NCI-H2107 treated with DMSO at 0.1 percent for 48 hours (cell line): ENCODE data around the gene LYL1.

Source experiments
- DNase-seq: peaks from one replicate; lab custom pipeline; 2025; ENCODE audit not compliant: unreplicated experiment; lab: John Stamatoyannopoulos, UW

Gene LYL1

DNA sequence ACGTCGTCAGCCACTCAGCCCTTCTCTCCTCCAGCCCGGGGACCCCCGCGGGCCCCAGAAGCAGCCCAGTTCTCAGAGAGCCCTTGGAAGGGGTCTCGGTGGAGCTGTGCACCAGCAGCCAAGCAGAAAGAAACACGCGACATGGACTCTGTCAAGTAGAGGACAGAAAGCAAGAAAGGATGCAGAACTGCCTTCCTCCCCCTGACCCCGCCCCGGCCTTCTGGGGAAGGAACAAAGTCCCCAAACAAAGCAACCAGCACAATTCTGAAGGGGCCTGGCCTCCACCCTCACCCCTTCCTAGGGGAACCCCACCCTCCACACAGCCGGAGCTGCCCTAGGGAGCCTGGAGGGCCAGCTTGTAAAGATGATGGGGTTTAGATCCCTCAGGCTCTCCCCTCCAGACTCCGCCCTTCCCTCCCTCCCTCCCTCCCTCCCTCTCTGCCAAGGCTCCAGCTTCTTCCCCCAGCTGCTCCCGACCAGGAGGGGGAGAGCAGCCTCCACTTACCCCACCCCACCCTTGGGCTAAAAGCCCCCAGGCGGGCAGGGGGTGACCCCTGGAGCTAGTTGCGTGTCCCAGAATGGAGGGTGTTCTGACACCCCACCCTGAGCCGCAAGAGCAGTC is 7.8 kb downstream of the LYL1 start:
- DNase-seq, result no peak

DNA sequence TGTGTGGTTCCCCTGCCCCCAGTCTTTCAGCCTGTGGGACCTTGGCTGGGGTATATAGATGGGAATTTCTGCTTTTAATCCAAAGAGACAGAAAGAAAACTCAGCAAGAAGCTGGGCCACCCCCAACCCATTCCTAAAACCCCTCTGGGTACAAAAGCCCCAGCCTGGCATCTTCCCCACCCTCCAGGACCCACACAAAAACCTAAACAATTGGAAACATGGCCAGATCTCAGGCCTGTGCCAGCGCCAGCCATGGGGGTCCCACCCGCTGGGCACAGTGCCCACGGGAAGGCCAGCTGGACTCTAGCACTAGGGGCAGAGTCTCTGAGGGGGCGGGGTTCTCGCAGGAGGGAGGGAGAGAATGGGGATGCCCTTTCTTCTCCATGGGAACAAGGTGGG is 8.6 kb downstream of the LYL1 start:
- no peak for DNase-seq

DNA sequence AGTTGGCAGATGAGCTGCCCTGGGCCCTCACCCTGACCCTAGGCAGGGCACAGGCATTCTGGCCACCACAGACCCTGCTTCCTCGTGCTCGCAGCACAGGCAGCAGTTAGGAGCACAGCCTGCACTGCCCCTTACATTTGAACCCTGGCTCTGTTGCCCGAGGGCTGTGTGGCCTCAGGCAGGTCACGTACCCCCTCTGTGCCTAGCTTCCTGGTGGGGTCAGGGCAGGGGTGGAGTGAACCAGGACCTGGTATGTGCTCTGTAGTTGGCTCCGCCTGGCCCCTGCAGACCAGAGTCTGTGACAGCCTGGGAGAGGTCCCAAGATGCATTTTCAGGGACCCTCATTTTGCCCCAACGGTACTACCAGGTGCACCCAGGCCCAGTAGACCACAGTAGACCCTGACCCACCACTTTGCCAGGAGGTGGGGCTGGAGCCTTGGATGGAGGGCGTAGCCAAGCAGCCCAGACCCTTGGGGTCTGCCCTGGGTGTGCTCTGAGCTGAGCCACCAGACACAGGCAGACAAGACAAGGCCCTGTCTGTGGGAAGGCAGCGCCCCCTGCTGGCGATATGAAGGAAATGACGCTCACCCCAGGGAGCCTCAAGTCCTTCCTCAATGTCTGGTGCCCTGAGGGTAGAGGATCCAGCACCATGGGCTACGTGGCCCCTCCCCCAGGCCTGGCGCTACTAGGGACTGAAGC is 9.1 kb downstream of the LYL1 start:
- peak; percentile 64 for DNase-seq

DNA sequence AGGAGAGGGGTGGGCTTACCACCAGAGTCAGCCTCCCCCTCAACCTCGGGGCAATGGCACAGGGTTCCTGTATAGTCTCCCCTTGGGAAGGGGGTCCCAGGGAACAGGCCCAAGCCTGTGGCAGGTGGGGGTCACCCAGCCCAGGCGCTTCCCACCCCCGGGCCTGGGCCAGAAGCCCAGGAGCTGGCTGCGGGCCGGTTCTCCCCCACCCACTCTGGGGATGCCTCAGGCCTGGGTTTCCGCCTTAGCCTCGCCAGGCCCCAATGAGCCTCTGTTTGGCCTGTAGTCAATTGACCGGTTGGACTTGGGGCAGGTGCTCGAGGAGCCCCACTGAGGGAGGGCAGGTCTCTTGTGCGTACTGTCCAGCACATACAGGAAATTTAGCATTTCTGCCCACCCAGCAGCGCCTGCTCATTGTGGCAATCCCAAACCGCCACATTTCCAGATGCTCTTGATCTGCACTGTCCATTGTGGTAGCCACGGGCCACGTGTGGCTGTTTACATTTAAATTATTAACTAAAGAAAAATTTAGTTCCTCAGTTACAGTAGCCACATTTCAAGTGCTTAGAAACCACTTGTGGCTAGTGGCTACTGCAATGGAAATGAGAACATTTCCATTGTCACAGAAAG is 9.9 kb downstream of the LYL1 start:
- DNase-seq, result no peak

DNA sequence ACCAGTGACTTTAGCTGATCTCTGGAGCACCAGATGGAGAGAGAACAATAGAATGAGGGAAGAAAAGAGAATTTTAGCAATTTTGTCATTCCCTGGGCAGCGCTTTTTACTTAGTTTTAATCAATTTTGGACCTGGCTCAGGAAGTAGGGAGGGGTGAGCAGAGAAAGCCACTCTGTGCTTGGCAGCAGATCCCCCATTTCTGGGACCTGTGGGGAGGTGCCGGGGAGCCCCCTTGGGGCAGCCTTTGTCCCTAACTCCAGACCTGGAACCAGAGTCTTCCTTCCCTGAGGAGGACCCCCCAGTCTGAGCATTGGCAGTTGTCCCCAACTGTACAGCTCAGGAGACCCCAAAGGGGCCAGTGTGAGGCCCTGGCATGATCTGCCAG is 10.5 kb downstream of the LYL1 start:
- DNase-seq, result no peak

DNA sequence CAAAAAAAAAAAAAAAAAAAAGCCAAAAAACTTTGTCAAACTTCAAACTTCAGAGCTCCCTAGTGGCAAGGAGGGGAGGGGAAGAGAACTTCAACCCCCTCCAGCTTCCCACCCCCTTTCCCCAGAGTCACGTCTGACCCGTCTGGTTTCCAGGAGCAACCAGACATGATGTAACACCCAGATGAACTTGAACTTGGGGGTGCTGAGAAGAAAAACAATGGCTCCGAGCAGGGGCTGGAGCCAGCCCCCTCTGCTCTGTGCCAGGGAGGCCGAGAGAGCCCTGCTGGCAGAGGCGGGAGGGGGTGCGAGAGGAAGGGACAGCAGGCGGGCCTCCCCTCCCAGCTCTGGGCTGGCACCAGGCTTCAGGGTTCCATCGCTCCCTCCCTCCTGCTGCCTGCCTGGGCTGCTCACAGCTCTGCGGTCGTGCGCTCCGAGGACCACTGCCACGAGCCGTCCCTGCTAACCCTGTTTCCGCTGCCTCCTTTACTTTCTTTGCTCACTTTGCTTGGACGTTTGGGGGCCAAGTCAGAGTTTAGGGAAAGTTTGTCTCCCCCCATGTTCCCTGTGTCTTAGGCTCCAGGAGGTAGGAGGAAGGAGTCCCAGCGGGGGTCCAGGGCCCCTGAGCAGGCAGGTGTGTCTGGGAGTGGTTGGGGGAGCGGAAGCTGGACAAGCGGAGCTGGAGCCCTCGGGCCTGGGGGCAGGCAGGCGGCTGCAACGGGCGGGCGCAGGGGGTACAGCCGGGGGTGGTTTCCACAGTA is 11.1 kb downstream of the LYL1 start:
- DNase-seq, result no peak

DNA sequence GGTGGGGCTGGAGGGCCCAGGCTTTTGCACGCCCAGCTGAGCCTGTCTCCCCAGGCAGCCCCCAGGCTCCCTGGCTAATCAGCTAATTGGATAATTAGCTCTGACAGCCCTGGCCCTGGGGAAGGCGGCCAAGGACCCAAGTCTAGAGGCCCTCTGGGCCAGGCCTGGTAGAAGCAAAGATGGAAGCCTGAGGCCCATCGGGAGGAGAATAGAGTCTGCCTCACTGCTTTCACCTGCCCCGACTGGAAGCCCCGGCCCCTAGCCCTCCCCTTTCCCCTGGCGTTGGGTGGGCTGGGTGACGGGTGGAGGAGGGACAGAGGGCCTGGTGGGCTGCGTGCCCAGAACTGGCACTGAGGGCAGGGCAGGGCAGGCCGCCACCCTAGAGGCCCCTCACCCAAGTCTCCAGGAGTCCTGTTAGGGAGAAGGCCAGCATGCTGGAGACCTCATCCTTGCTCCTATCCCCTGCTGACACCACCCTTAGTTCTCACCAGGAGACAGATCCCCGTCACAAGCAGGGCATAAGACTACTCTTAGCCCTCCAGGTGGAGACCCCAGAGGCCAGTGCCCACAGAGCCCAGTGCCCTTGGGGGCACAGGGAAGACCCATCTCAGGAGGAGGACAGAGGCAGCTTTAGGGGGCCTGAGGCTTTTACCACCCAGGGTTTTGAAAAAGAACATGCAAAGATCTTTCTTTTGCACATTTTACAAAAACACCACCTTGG is 12.0 kb downstream of the LYL1 start:
- no peak for DNase-seq

DNA sequence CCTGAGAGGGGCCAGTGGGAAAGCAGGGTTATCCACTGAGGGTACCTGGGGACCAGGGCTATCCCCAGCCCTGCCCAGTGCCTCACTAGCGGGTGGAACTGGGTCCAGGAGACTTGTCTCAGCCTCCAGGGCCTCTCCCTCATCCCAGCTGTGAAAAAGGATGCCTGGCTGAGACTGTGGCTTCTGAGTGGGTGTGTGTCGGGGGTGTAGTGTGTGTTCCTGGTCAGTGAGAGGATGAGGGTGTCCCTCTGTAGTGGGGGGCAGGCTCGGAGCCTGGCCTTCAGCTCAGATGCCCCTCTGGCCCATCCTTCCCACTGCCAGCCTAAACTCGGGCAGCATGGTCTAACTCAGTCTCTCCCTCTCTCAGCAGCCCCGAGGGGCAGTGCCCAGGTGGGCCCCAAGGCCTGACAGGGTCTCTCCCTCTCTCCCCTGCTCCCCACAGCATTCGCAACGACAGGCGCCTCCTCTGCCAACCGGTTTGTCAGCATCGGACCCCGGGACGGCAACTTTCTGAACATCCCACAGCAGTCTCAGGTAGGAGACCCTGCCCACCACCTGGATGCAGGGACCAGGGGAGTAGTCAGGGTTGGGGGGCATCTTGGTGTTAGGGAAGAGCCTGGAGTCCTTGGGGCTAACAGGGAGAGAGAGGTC is 12.7 kb downstream of the LYL1 start:
- DNase-seq, result no peak

DNA sequence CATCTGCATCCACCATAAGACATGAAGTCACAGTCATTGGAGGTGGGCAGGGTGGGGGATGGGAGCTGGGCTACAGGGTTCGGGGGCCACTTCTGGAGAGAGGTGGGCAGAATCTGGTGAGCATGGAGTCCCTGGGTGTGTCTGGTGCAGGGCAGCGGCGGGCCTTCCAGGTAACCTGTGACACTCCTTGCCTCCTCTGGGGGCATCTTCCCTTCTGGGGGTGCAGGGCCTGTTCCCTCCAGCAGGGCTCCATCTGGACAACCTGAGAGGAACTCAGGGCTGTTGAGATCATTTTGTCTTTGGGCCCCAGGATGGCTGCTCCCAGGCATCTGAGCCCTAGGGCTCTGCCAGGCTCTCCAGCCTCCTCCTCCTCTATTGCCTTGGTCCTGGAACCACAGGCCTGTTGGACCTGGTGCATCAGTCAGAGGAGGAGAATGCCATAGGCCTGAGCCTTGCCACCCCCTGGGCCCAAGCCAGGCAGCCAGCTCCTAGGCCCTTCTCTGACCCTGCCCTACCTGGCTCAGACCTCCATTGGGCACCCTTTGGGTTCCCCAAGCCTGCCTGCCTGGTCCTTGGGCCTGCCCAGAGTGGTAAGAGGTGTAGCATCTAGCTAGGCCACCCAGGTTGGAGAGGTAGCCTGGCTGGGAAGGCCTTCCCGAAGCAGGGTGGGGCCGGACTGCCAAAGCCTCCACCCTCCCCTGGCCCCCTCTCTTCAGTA is 13.4 kb downstream of the LYL1 start:
- no peak for DNase-seq

DNA sequence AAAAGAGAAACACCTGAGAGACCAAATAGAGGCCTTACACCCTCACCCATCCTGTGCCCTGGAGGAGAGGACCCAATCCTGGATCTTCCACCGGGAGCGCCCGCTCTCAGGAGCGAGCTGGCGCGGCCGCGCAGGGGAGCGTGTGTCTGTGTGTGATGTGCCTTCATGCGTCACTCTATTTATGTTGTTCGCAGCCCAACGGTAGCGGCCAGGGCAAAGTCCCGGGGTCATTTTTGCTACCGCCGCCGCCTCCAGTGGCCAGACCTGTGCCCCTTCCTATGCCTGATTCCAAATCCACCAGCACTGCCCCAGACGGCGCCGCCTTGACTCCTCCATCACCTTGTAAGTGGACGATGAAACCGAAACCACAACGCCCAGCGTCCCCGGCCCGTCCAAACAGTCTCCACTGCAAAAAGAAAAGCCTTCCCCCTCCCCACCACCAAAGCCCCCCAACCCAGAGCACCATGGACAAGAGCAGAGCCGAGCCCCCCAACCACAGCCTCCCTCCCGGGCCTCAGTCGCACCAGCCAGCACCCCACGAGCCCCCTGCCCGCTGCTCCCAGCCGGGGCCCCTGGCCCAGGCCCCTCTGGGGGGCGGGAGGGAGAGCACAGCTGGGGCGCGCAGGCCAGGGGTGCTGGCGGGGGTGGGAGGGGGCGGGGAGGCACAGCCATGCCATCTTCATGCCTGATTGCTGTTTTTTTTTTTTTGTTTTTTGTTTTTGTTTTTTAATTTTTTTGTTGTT is 14.7 kb downstream of the LYL1 start:
- DNase-seq, result no peak

DNA sequence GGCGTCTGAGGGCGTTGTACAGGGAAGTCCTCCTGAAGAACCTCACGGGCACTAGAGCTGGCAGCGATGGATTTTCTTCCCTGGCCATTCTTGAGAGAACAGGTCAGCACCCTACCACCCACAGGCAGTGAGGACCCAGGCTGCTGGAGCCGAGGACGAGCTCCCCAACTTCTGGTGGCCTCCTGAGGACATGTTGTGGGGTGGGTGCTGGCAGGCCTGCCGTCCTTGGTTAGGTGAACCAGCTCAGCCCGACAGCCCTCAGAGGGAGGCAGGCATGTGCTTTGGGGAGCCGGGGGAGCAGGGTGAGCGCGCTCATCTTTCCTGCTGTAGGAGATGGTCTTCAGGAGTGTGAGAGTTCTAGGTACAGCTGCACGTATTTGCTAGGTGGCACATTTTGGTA is 15.4 kb downstream of the LYL1 start:
- no peak for DNase-seq

DNA sequence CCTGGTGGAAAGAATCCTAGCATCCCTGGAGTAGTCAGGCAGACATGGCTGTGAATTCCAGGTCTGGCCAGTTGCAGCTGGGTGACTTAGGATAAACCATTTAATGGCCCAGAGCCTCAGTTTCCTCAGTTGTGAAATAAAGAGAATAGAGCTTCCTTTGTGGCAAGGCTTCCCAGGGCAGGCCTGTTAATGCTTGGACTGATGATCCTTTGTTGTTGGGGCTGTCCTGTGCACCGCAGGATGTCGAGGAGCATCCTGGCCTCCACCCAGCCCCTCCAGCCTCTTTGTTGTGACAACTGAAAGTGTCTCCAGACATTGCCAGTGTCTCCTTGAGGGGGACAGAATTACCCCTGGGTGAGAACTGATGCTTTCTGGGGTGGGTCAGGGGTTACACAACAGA is 16.3 kb downstream of the LYL1 start:
- no peak for DNase-seq

DNA sequence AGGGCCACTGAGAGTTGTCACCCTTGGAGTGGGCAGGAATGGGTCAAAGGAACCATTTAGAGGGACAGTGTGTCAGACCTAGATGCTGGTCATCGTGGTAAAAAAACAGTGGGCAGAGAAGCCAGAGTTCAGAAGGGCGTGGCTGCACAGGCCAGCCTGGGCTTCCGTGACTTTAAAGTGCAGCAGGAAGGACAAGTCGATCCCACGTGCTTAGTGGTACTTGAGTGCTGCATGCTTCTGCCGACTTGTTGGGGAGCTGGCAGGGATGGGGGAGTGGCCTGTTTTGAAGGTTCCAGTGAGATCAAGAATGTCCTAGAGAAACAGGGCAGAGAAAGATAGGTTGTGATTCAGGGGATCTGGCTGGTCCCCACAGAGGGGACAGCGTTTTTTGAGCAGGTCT is 17.0 kb downstream of the LYL1 start:
- DNase-seq, result no peak

DNA sequence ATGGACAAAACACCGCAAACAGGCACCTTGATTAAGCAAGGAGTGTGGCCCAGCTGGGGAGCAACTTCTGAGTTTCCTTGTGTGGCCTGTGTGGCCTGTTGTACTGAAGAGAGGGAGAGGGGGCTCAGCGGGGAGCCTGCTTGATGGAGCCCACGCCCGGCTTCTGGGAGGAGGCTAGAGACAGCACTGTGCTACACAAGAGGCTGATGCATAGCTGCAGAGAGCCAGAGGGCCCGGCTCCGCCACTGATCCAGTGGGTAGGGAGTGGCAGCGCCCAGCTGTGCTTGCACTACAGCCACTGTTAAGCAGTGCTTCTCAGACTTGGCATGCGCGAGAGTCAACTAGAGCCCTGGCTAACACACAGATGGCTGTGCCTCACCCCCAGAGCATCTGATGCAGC is 19.0 kb downstream of the LYL1 start:
- no peak for DNase-seq

DNA sequence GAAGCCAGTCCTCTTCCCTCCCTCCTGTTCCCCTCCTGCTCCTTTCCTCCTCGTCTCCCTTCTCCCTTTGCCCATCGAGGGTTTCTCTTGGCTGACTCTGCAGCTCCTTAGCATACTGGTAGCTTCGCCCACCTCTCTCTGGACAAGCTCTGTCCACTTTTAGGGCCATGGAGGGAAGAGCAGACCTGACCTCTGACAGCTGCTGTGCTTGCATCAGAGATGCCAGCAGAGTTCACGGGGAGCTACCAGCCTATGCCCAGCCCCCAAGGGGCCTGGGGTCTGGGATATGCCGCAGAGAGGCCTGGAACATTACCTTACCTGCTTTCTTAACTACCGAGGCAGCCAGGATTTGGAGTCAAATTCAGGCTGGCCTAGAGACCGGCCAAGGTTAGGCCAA is 19.7 kb downstream of the LYL1 start:
- DNase-seq, result no peak

DNA sequence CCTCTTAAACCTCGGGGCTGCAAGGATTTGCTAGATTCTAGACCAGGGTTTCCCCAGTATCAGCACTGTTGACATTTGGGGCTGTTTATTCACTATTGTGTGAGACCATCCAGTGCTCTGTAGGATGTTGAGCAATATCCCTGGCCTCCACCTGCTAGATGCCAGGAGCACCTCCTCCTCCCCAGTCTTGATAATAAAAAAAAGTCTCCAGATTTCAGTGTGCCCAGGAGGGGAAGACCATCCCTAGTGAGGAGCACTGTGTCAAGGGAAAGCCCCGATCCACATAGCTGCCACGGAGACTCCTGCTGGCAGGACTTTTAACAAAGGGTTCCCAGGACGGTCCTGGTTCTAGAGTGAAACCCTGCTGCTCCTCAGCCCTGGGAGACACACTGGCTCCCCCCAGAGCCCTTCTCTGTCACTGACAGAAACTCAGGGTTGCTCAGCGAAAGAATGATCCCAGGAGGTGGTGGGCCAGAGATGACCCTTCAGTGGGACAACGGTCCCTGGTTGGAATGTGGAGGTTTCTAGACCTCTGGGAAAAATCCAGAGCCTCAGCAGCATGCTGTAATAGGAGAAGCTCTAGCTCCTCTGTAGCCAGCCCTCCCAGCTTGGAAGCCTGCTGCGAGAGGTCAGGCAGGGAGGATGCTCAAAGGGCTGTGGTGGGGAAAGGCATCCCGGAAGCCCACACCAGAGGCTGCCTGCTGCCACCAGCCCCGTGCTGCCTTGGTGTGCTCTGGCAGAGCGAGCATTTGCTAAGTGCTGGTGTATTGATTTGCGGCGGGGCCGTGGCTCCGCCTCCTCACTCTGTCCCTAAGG is 20.3 kb downstream of the LYL1 start:
- peak; percentile 89 for DNase-seq

DNA sequence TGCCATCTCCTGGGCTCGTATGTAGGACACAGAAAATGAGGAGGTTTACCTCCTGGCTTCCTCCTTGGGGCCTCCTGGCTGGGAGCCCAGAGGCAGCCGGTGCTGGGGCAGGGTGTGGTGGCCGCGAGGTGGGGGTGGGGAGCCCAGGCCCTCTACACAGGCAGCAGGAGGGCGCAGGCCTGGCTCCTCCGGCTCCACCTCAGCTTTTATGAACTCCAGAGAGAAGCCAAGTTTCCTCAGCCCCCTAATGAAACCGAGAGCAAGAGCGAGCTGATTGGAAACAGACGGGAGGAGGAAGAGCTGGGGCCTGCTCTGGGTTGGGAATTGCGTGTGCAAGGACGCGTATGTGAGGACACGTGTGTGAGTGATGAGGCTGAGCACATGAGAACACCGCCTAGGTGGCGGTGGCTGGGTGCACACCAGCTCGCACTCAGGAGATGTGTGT is 23.1 kb downstream of the LYL1 start:
- peak; percentile 21 for DNase-seq

DNA sequence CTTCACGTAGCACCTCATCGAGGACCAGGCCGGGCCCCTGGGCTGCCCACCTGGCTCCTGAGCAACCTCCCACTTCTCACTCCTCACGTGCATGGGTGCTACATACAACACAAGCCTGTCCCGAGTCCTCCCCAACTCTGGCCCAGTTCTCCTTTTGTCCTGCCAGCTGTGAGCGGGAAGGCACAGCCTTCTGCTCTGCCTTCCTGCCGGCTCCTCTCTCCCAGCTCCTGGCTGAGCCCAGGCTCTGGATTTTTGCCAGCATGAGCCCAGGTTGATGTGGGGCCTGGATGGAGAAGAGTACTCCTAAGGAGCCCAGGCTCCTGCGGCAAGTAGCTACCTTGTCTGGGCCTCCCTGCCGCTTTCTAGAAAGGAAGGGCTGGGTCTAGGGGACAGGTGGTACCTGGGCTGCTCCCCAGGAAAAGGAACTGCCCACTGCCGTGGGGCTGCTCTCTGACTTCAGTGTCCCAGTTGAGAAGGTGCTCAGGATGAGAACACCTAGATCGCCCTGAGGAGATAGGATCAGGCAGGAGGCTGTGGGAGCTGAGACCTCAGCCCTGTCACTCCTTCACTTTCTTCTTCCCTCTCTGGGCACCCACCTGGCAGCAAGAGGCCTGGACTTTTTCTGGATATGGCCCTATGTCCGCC is 23.6 kb downstream of the LYL1 start:
- DNase-seq, result no peak
